BJ (cell line): Measurements from ENCODE around the gene SLF2. TPM values are rescaled to one million over a fixed set of nuclear protein-coding genes. Genes with fewer than 3 reads are reported as not detected.

Experiments
- CTCF ChIA-PET: fragments of 350-600 bp; formaldehyde crosslinking; extraction: SDS; loops from one replicate; lab custom pipeline; 2021; ENCODE audit warnings: antibody characterized with exemption, inconsistent platforms; lab: Yijun Ruan, JAX
- POLR2A ChIA-PET: fragments of 300-600 bp; sonication (Branson Sonifier 250); formaldehyde crosslinking; extraction: SDS; loops from one replicate; lab custom pipeline; 2021; ENCODE audit warnings: antibody characterized with exemption; lab: Charles Lee
- DNase-seq: peaks from one replicate; pipeline ENCODE4 v3.0.0-alpha.2; 2011; ENCODE audit warnings: low read depth
- H3K27me3 ChIP-seq: 2 replicates; pipeline ENCODE4 v1.6.0; 2011; ENCODE audit warnings: low read length; ENCODE audit not compliant: control insufficient read depth, insufficient read depth
- H3K36me3 ChIP-seq: 2 replicates; pipeline ENCODE4 v1.5.1; 2011; ENCODE audit warnings: low read length; ENCODE audit not compliant: control insufficient read depth, insufficient read depth
- H3K4me3 ChIP-seq: 2 replicates; pipeline ENCODE4 v1.5.1; 2011; ENCODE audit warnings: low read depth, mild to moderate bottlenecking, control low read depth, low read length
- CTCF ChIP-seq: IDR thresholded peaks from 2 replicates; pipeline ENCODE4 v1.5.1; 2011; ENCODE audit warnings: low read depth, mild to moderate bottlenecking, control low read depth, inconsistent platforms, low read length, moderate library complexity; ENCODE audit not compliant: insufficient read depth
- polyA plus RNA-seq: library from polyadenylated mRNA; depleted of rRNA; stranded (reverse); fragments of >200 nt; gene quantifications from 2 replicates; pipeline ENCODE4 v1.2.3, GENCODE V29; 2011

Gene SLF2
- polyA plus RNA-seq, 1 experiment = 6.8 TPM

- CTCF ChIA-PET = interaction anchor here (0.7 kb wide), 1 partner anchor 17 kb away, joined by 3 read pairs; no protein-coding TSS in a partner anchor
- no peak for DNase-seq
- no peak for TF ChIP-seq CTCF
- H3K27me3 ChIP-seq = no peaks in the 10 kb centered on the region
- no peak overlapping the region for H3K4me3 ChIP-seq
- POLR2A ChIA-PET = no interaction called here
- H3K36me3 ChIP-seq = peaks cover 6% of the 10 kb centered on the region
Measured at GRCh38 chr10:100917071-100917470, 4.3 kb downstream of the SLF2 start.

- TF ChIP-seq CTCF = no peak
- Histone ChIP-seq H3K27me3 (no peaks in the 10 kb centered on the region), H3K36me3 (peaks cover 9% of the 10 kb centered on the region), H3K4me3 (no peak overlapping the region)
- POLR2A ChIA-PET = interaction anchor here (1.4 kb wide), 1 partner anchor 11 kb away, joined by 10 read pairs; the partner anchor contains the start of gene SLF2
- CTCF ChIA-PET = interaction anchor here (1.2 to 1.6 kb wide), 2 partner anchors 9 to 11 kb away, joined by 3 to 5 read pairs; no protein-coding TSS in a partner anchor
- no peak for DNase-seq
Measured at GRCh38 chr10:100923580-100923979, 10.8 kb downstream of the SLF2 start.

- Histone ChIP-seq H3K36me3 (peaks cover 10% of the 10 kb centered on the region), H3K27me3 (no peaks in the 10 kb centered on the region), H3K4me3 (no peak overlapping the region)
- DNase-seq = no peak
- no peak for TF ChIP-seq CTCF
- CTCF ChIA-PET = no interaction called here
- POLR2A ChIA-PET = no interaction called here
Measured at GRCh38 chr10:100927266-100927665, 14.5 kb downstream of the SLF2 start.

- DNase-seq = no peak
- CTCF ChIA-PET = no interaction called here
- POLR2A ChIA-PET = no interaction called here
- H3K4me3 ChIP-seq = no peak overlapping the region
- TF ChIP-seq CTCF = no peak
- H3K27me3 ChIP-seq = no peaks in the 10 kb centered on the region
- H3K36me3 ChIP-seq = peaks cover 13% of the 10 kb centered on the region
Measured at GRCh38 chr10:100928039-100928438, 15.3 kb downstream of the SLF2 start.

- no peak overlapping the region for H3K4me3 ChIP-seq
- peak; percentile 29; the same call in 1 of the 2 replicates for TF ChIP-seq CTCF
- ChIA-PET CTCF (interaction anchor here (0.6 to 1.8 kb wide), 6 partner anchors 10 to 493 kb away, joined by 3 to 6 read pairs (median 3); no protein-coding TSS in a partner anchor), POLR2A (no interaction called here)
- H3K27me3 ChIP-seq = no peaks in the 10 kb centered on the region
- H3K36me3 ChIP-seq = peaks cover 7% of the 10 kb centered on the region
- DNase-seq = no peak
Measured at GRCh38 chr10:100930368-100930767, 17.6 kb downstream of the SLF2 start.
